Epithelial cell of esophagus (primary cell): ENCODE measurements around the gene PCCA.

Experiments
- DNase-seq: peaks from one replicate; pipeline ENCODE4 v3.0.0; 2010; ENCODE audit warnings: low read depth
- H3K4me3 ChIP-seq: 2 replicates; pipeline ENCODE4 v1.5.1; 2011; ENCODE audit warnings: mild to moderate bottlenecking, low read length, control low read depth
- CTCF ChIP-seq: IDR thresholded peaks from 2 replicates; pipeline ENCODE4 v1.5.1; 2011; ENCODE audit warnings: low read depth, mild to moderate bottlenecking, low read length, control low read depth, inconsistent platforms; ENCODE audit not compliant: insufficient read depth; ENCODE audit errors: missing control alignments

Gene PCCA

DNA sequence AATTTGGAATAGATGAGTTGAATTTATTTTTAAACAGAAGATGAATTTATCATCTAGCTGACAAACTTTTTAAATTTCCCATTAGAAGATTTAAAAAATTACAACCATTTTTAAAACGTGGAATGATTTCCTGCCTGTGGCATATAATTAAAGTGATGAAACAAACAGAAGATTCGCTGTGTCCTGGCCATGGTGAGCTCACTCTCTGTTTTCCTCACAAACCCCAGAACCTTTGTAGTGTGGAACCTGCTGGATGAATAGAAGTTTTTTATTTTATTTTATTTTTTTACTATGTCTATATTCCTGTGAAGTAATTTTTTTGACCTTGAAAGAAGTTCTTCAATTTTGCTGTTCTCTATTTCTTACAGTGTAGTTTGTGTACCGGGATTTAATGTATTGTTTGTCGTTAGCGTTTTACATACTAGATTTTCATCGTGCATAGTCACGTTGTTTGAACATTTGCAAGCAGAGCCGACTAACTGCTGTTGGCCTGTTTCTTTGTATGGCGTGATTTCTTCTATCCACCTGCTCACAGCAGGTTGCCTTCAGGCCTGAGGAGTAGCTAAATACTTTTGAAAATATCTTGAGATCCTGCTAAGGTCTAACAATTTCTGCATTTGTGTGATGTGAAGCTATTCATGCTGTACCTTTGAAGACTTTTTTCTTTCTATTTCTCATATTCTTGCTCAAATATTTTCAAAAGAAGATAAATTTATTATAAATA is 350.5 kb downstream of the PCCA start:
- H3K4me3 ChIP-seq, result no peak overlapping the region
- DNase-seq, result no peak
- no peak for TF ChIP-seq CTCF

DNA sequence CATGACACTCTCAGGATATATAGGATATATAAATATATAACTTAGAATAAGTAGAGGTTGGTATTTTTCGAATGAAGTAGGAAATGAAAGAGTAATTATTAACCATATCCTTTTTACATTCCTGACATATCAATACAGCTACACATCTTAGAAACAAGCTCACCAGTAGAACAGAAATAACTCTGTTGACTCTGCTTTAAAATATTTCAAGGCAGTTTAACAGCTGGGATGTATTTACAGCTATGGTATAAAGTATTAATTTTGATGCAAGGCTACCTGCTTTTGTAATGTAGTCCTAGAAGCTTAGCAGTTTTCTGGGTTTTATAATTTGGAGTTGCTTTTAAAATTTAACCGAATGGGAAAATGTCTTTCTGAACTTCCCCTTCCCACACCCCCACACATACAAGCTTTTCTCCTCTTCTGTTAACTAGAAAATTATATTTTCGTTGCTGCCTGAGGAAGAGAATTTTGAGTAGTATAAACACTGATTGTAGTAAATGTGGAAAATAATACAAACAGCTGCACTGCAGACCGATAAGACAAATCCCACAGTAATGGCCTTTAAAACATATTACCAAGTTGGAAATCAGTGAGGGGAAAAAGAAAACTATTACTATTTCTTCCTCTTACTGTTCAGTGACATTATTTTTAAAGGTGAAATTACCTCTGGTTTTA is 352.0 kb downstream of the PCCA start:
- no peak overlapping the region for H3K4me3 ChIP-seq
- DNase-seq, result no peak
- TF ChIP-seq CTCF, result no peak

GRCh38 chr13:100442095-100442832 is 353.4 kb downstream of the PCCA start:
- no peak for DNase-seq
- no peak for TF ChIP-seq CTCF

DNA sequence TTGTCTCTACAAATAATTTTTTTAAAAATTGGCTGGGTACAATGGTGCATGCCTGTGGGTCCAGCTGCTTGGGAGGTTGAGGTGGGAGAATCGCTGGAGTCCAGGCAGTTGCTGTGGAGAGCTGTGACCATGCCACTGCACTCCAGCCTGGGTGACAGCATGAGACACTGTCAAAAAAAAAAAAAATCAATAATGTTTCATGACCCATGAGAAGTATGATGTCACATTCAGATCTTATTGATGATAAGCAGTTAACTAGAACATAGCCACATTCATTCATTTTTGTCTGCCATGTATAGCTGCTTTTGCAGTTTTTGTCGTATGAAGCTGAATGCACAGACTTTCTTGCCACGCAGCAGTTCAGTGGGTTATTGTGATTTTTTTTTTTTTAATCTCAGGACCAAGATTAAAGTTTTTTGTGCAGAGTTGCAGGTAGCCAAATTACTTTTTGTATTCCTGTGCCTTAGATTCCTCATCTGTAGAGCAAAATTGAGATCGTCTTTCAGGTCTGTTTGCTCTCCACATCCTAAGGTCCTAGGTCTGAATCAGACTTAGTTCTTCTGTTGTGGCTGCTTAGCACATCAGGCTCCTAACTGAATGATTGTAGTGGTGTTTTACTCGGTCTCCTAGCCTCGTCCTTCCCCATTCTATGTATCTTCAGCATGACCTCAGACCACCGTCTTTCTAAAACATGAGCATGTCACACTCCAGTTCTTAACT is 354.5 kb downstream of the PCCA start:
- TF ChIP-seq CTCF, result no peak
- no peak for DNase-seq
- H3K4me3 ChIP-seq, result no peak overlapping the region

More at GRCh38 chr13:100442095-100442832, 353.4 kb downstream of the PCCA start:
- H3K4me3 ChIP-seq, result no peak overlapping the region

GRCh38 chr13:100443998-100444328 is 355.1 kb downstream of the PCCA start:
- no peak for DNase-seq
- TF ChIP-seq CTCF, result no peak
- H3K4me3 ChIP-seq, result no peak overlapping the region

- no peak for DNase-seq
- TF ChIP-seq CTCF, result no peak
Measured at GRCh38 chr13:100447831-100448230, 358.9 kb downstream of the PCCA start.

More at GRCh38 chr13:100447831-100448230, 358.9 kb downstream of the PCCA start:
- no peak overlapping the region for H3K4me3 ChIP-seq
